ENCODE measurements around the gene RHBG.
"Not testable (repeated sequence)": the region's sequence is repeated elsewhere in the genome, so short reads cannot be mapped to it uniquely, and the experiment has no call there.

RHBG gene

DNA sequence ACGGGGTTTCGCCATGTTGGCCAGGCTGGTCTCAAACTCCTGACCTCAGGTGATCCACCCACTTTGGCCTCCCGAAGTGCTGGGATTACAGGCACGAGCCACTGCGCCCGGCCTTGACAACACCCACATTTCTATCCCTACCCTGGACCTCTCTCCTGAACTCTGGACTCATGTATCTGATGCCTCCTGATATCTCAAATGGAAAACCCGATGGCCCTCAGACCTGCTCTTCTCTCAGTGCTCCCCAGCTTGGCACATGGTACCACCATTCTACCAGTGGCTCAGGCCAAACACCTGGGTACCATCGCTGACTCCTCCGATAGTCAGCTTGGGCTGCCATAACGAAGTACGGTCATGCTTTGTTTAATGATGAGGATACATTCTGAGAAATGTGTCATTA lies 8.5 kb upstream of the RHBG start:
- DNase-seq = no peak

DNA sequence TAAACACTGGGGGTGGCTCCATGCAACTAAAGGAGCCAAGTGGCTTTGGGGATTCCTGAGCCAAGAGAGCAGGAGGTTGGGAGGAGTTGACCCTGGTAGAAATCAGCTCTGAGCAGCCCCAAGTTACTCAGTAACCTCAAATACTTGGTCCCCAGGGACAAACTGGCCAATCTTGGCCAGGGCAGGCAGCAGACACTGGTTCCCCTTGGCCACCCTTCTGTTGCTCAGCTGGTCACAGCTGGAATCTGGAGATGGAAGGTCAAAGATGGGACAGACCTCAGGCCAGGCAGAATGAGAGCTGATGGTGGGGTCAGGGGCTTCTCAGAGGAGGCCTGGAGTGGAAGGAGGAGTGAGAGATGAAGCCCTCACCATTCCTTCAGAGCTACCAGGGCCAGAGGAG lies 3.3 kb upstream of the RHBG start:
- no peak for DNase-seq

DNA sequence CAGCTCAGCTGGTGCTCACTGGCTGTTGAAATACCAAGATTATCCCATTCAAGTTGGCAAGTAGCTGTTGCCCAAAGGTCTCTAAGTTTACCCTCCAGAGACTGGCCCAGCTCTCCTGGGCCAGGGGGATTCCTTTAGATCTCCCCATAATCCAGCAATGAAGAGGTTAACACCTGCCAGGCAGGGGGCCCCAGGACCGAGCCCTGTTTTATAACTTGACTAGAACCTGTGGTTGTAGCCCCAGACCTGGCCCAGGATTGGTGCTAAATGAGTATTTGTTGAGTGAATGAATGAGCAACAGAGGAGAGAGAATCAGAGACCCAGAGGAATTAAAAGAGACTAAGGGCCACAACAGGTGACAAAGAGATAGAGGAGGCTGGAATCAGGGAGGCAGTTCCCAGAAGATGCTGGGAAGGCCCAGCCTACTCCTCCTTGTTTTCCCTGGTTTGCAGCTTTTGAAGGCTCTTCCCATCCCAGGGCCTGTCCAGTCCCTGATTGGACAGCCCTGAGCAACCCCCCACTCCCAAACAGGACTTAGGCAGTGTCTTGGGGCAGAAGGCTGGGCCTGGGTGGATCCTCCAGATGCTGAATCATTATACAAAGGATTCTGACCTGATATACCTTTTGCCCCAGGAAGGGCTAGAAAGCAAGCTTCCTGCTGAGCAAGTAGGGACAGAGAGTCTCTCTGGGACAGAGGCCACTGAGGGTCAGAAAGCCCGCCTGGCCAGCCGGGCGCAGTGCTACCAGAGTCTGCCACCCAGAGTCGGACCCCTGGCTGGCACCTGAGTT lies 2.4 kb upstream of the RHBG start:
- DNase-seq = no peak

DNA sequence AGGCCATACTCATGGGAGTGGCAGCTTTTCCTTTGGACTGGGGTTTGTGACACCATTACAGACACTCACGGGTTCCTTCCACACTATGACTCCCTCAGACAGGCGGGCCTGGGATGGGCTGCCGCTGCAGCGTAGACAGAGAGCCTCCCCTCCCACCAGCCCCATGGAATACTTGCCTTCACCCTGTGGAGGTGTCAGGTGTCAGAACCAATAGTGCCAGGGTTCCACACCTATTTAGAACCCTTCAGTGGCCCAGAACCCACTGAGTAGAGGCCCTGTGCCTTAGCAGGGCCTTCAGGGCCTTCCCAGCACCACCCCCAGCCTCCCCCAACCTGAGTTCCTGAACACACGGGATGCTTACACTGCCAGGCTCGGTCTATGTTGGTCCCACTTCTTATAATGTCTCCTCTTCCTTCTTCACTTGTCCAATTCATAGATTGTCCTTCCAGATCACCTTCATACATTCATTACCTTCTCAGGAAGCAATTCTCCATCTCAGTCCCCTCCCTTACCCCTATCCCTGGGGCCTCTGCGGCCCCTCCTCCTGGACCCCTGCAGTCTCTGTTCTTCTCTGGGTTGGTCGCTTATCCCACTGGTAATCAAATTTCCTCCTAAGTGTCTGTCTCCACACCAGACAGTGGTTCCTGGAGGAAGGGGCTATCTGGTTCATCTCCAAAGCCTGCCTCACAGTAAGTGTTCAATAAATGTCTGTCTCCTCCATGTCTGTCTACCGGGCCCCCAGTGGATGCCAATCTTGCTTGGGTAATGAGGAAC lies 1.4 kb upstream of the RHBG start:
- DNase-seq = no peak

DNA sequence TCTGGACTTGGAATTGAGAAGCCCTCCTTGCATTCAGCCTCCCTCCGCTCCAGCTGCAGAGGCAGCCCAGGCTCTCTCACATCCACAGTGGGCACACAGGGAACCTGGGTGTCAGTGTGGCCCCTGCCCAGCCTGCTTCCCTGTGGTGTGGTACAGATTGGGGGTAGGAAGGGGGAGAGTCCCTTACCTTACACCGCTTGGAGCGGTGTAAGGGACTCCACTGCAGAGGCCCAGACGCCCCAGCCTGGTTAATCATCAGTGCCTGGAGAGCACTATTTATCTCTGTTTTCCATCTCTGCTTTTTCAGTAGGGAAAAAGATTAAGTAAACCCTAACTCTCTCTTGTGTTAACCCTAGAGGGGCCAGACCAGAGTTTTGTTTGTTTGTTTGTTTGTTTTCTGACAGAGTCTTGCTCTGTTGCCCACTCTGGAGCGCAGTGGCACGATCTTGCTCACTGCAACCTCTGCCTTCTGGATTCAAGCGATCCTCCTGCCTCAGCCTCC lies 803 bp upstream of the RHBG start:
- DNase-seq = no peak

DNA sequence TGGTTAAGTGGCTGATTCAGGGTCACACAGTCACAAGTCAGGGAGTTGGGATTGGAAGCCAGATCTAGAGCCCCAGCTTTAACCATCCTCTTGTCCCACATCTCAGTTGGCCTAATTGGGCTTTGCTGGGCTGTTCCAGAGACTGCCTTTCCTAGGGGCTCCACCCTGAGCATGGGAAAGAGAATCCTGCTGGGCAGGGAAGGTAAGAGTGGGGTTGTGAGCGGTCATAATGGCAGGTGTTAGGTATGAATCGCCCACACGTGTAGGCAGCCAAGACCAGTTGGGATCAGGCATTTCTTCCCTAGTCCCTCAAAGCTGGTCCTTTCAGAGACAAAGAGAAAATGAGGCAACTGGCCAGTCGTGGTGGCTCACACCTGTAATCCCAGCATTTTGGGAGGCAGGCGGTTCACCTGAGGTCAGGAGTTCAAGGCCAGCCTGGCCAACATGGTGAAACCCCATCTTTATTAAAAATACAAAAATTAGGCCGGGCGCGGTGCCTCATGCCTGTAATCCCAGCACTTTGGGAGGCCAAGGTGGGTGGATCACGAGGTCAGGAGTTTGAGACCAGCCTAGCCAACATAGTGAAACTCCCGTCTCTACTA lies 775 bp downstream of the RHBG start:
- DNase-seq = not testable (repeated sequence)

DNA sequence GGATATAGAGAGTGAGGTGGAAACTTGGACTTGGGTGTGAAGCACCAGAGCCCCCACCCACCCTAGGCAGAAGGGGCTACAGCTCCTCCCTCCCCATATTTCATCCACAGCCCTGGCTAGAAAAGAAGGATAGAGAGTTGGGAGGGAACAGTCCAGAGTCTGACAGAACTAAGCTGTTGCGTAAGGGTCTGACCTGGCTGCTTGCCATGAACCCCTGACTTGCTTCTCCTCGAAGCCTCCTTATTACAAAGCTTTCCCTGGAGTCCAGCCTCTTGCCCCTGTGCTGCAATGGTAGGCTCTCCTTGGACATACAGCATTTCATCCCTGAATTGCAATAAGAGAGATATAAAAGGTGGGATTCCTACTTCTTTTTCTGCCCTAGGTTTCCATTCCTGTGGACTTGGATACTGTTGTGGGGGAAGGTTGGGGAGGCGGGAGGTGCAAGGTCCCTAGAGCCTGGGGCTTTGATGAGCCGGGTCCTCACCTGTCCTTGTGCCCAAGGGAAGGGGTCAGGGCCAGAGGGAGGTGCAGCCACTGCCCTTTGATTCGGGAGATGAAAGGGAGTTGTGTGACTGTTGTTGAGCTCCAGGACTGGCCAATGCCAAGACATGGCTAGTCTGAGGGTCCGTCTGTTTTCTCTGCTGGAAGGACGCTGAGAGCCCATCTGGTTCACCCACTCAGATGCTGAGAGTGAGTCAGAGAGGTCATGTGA lies 2.7 kb downstream of the RHBG start:
- peak in 1 of 2 experiments; percentile 44 for DNase-seq

DNA sequence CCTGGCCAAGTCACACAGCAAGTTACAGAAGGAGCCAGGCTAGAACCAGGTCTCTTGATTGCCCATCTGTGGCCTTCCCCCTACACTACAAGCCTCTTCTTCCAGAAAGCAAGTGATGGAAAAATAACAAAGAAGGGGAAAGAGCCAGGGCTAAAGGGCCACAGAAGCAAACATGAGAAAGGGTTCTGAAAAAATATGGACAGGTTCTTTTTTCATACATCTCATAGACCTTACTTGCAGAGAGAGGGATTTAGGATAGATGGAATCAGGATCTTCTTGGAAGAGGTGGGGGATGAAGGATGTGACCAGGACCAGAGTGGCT lies 3.2 kb downstream of the RHBG start:
- no peak for DNase-seq

DNA sequence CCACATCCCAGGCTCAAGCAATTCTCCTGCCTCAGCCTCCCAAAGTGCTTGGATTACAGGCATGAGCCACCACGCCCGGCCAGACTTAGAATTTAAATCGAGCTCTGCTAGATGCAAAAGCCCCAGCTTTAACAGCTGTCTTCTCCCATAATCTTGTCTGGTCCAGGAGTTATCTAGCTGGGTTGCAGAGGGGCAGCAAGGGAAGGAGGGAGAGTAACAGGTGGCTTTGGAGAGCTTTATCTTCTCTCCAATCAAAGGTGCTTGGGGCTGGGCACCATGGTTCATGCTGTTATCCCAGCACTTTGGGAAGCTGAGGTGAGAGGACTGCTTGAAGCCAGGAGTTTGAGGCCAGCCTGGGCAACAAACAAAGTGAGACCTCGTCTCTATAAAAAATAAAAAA lies 3.9 kb downstream of the RHBG start:
- DNase-seq = no peak

DNA sequence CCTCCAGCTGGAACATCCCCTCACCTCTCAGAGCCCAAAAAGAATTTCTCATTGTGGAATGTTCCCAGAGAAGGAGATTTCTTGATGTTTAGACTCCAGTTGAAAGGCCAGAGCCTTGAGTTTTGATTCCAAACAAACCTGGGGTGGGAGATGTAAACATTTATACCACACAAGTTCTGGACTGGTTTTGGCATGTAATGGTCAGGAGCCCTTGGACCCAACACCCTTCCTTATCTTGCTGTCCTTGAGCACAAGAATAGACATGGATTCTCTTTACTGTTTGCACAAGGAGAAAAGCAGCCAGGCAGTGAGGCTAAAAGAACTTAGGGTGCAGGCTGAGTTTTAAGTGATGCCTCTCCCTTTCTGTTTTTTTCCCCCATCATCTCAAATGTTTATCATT lies 4.5 kb downstream of the RHBG start:
- no peak for DNase-seq

DNA sequence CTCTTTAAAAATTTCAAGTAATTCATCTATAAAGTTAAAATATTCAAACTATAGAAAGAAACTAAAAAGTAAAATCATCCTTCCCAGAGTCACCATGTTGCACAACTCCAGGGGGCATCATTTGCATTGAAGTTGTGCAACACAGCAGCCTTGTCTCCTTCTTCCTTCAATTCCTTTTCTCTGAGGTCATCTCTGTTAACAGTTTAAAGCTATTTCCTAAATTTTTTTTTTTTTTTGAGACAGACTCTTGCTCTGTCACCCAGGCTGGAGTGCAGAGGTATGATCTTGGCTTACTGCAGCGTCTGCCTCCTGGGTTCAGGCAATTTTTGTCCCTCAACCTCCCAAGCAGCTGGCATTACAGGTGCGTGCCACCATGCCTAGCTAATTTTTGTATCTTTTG lies 7.1 kb downstream of the RHBG start:
- DNase-seq = no peak

DNA sequence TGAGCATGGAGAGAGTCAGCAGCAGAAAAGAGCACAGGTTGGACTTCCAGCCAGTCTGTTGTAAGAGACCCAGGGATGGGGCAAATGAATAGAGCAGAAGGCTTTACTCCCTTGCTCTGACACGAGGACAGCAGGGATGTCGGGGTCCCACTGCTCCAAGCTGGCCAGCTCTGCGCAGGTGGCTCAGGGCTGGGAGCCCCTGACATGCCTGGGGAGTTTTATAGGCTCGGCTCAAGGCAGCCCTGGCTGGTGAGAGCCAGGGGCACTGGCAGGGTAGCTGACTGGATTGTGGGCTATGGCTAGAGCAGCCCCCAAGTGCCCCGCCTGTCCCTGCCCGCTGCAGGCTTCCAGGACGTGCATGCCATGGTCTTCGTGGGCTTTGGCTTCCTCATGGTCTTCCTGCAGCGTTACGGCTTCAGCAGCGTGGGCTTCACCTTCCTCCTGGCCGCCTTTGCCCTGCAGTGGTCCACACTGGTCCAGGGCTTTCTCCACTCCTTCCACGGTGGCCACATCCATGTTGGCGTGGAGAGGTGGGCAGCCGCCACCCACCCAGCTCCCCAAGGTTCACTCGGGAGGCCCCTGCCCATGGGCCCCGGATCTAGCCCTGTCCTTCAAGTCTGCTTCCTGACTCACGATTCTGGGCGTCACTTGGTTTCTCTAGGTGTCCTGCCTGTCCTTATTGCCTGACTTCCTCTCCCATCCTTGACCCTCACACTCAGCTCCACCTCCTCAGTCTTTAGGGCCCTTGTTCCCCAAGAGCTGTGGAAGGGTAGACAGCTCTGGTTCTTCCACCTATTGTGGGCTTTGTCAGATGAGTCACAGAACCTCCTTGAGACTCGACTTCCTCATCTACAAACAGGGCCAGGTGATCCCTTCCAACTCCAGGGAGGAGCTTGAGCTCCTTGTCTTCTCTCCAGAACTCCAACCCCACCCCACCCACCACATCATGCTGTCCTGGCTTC lies 8.2 kb downstream of the RHBG start:
- no peak for DNase-seq

DNA sequence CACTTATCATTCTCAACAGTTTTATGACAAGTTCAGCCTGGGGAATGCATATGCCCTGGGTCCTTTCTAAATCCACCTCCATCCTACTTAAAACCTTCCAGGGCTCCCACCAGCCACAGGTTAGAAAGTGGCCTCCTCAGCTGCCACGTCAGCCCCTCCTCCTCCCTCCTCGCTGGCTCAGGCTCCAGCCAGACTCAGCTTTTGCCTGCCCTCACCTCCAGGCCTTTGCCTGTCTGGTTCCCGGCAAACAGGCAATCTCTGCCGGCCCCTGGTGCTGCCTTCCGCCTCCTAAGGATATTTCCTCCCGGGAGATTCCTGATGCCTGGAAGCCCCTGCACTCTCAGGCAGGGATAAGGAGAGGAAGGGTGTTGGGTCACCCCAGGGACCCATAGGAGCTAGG lies 9.5 kb downstream of the RHBG start:
- no peak for DNase-seq

DNA sequence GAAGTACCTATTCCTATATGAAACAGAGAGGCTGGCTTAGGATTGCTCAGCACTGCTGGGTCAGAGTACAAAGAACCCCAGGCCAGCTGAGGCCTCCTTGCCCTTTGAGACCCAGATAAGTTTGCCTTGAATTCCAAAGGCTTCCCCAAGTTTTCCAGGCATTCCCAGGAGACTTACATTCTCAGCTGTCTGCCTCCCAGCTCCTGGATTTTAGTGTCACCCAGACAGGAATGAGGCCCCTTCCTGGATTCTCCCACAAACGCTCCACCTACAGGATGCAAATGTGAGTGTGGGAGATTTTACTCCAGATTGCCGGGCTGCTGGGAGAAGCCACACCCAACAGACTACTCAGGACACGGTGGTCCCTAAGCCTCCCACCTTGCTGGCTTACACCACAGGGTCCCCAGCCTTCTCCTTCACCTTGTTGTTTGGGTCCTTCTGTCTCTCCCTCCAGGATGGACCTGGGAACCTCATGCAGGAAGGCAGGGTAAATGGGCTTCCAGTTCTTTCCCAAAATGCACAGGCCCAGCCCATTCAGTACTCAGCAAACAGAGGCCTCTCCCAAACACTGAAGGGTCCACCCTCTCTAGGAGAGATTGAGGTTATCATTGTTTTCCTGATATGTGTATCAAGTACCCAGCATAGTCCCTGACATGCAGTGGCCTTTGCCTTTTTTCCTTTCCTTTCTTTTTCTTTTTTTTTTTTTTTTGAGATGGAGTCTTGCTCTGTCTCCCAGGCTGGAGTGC lies 10.6 kb downstream of the RHBG start:
- no peak for DNase-seq

DNA sequence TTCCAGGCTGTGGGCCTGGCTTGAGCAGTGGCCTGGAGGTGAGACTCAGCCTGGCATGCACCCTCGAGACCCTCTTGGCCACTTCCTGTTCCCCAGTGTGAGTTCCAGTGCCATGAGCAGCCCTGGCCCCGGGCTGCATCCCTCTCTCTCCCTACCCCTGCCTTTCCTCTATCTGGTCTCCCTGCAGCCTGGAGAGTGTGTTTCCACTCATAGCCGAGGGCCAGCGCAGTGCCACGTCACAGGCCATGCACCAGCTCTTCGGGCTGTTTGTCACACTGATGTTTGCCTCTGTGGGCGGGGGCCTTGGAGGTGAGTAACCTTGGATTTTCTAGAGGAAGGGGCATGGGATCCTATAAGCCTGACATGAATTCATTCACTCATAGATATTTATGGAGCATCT lies 13.6 kb downstream of the RHBG start:
- DNase-seq = no peak

DNA sequence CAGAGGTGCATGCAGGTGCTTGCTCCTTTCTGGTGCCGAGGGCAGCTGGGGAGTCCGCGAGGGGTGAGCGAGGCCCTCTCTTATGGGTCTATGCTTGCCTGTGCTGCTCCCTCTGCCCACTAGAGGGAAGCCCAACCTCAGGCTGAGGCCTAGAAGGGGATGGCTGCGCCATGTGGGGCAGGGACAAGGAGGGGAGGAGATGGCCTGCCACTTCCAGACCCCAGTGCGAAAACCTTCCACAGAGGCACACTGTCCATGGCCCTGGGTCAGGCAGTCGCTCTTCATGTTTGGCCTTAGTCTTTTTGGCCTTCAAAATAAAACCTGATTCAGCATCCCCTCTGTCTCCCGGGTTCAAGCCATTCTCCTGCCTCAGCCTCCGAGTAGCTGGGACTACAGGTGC lies 14.0 kb downstream of the RHBG start:
- peak; percentile 82 to 87 for DNase-seq

DNA sequence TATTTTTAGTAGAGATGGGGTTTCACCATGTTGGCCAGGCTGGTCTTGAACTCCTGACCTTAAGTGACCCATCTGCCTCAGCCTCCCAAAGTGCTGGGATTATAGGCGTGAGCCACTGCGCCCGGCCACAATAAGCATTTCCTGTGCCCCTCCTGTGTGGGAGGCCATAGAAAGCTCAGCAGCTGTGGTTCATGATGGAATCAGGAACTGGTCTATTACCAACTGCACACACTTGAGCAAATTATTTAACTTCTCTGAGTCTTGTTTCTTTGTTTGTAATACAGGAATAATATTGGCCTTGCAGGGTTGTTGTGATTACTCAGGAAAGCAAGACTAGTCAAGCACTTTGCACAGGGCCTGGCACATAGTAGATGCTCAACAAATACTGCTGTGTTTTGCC lies 15.0 kb downstream of the RHBG start:
- no peak for DNase-seq

DNA sequence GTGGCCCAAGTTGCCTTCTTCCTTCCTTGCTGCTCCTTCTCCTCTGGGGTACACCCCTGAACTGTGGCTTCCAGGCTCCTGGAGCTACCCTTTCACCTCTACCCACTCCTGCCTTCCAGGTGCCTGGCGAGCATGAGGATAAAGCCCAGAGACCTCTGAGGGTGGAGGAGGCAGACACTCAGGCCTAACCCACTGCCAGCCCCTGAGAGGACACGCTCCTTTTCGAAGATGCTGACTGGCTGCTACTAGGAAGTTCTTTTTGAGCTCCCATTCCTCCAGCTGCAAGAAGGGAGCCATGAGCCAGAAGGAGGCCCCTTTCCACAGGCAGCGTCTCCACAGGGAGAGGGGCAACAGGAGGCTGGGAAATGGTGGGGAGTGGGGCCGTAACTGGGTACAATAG lies 15.6 kb downstream of the RHBG start:
- DNase-seq = no peak

DNA sequence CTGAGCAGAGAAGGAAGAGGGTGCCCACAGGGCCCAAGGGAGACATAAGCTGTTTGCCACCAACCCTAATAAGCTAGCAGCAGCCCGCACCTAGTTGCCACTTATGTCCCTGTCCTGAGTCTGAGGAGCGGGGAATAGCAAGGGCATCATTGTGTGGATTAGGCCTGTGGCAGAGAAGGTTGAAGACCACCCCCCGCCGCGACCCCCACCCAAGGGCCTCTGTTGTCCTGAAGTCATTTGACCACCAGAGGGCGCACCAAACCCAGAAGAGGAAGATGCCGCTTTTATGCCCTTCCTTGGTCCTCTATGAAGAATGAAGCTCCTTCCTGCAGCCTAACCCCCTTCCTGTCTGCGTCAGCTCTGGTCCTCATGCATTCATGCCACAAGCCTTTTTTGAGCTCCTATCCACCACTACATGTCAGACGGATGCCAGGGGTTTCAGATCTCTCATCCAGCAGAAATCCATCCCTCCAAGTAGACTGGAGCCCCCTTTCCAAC lies 16.6 kb downstream of the RHBG start:
- peak; percentile 64 to 77 for DNase-seq

DNA sequence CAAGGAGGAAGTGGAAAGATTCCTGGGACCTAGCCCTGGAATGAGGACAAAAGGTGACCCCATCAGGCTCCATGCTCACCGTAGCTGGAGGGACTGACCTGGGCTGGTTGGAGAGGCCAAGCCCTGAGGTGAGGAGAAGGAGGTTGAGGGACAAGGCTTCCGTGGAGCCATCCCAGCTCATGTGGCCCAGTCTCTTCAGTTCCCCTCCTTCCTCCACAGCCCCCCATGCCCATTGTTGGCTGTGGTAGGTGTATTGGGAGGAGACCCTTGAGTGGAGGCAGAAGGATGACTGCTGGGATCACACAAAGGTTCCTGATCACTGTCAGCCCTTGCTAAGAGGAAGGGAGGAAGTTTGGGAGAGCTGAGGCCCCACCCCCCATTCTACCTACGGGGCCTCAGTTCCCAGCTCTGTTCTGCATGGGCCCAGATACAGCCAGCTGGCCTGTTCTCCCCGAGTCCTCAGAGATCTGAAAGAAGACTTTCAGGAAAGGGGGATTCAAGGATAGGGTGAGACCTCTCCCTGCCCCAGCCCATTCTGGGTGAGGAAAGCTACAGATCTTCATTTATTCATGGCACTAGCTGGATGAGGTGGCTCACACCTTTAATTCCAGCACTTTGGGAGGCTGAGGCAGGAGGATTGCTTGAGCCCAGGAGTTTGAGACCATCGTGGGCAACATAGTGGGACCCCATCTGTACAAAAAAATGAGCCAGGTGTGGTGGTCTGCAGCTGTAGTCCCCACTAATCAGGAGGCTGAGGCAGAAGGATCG lies 17.3 kb downstream of the RHBG start:
- no peak for DNase-seq

Measured in NCI-H446 (cell line).